Peyer's patch (tissue), 4 donors: ENCODE results near the gene LIM2.

Experiments used
- POLR2A ChIP-seq, 2 donors: fragments of 450-650 bp; IDR thresholded peaks; one replicate each; pipeline ENCODE4 v1.5.1; 2017; ENCODE audit warnings: antibody characterized with exemption in 2 of 2, mild to moderate bottlenecking in 2 of 2, moderate library complexity in 2 of 2
- TF ChIP-seq, protein P1 (sequence below), 6 experiments: fragments of 450-650 bp in 4 of 6; fragments of 200-600 bp in 2 of 6; sonication (generic) in 1 of 6; IDR thresholded peaks; one replicate each; pipeline ENCODE4 v1.5.1; 2017 to 2019; ENCODE audit warnings: antibody characterized with exemption in 6 of 6, mild to moderate bottlenecking in 3 of 6, moderate library complexity in 1 of 6

DNA sequence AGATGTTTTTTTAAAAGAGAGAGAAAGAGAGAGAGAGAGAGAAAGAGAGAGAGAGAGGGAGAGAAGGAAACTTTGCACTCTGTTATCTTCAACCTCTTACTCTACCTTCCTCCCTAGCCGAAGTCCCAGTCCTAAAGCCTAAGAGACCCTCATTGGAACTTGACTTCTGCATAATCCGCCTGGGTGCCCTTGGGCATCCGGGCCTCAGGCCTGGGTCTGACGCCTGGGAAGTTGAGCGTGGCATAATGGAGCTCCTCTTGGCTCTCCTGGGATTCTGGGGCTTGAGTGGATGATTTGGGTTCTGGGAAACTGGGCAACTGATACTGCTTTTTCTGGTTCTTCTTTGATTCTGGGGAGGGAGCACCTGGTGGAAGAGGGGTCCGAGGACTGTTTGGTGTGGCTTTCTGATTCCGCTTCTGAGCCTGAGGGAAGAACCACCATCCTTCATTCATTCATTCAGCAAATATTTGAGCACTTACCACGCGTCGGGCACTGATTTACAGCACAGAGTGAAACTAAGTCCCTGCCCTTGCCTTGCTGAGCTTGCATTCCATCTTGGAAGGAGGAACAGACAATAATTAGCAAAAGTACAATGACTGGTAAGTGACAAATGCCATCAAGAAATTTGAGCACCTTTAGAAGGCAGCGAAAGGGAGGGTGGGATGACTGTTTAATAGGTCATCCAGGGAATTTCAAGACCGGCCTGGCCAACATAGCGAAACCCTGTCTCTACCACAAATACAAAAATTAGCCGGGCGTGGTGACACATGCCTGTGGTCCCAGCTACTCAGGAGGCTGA, 23.4 kb upstream of the LIM2 start:
- TF ChIP-seq POLR2A (IDR thresholded peaks at IDR 0.05), result no peak
- TF ChIP-seq, protein P1, sequence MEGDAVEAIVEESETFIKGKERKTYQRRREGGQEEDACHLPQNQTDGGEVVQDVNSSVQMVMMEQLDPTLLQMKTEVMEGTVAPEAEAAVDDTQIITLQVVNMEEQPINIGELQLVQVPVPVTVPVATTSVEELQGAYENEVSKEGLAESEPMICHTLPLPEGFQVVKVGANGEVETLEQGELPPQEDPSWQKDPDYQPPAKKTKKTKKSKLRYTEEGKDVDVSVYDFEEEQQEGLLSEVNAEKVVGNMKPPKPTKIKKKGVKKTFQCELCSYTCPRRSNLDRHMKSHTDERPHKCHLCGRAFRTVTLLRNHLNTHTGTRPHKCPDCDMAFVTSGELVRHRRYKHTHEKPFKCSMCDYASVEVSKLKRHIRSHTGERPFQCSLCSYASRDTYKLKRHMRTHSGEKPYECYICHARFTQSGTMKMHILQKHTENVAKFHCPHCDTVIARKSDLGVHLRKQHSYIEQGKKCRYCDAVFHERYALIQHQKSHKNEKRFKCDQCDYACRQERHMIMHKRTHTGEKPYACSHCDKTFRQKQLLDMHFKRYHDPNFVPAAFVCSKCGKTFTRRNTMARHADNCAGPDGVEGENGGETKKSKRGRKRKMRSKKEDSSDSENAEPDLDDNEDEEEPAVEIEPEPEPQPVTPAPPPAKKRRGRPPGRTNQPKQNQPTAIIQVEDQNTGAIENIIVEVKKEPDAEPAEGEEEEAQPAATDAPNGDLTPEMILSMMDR (IDR thresholded peaks at IDR 0.05), result no peak
